NCI-H1092 treated with DMSO at 0.1 percent for 48 hours (cell line): ENCODE results near the gene TTC33.
"Not testable (repeated sequence)": the region's sequence is repeated elsewhere in the genome, so short reads cannot be mapped to it uniquely, and the experiment has no call there.

Source experiments
- DNase-seq: peaks from one replicate; lab custom pipeline; 2025; lab: John Stamatoyannopoulos, UW

The TTC33 gene

GRCh38 chr5:40679148-40679912 lies 76.4 kb downstream of the TTC33 start:
- no peak for DNase-seq

GRCh38 chr5:40678460-40679147 lies 77.2 kb downstream of the TTC33 start:
- DNase-seq, result no peak

GRCh38 chr5:40678026-40678425 lies 77.7 kb downstream of the TTC33 start:
- DNase-seq, result no peak

- no peak for DNase-seq
These were observed 78.3 kb downstream of the TTC33 start for GRCh38 chr5:40677456-40677855.

GRCh38 chr5:40676613-40677343 lies 79.0 kb downstream of the TTC33 start:
- DNase-seq, result no peak

- DNase-seq, result no peak
These were observed 80.2 kb downstream of the TTC33 start for GRCh38 chr5:40675396-40676133.

- DNase-seq, result no peak
These were observed 81.0 kb downstream of the TTC33 start for GRCh38 chr5:40674661-40675235.

- no peak for DNase-seq
These were observed 83.3 kb downstream of the TTC33 start for GRCh38 chr5:40672425-40672824.

GRCh38 chr5:40669606-40670390 lies 86.0 kb downstream of the TTC33 start:
- no peak for DNase-seq

GRCh38 chr5:40667161-40667663 lies 88.5 kb downstream of the TTC33 start:
- DNase-seq, result no peak

- DNase-seq, result no peak
These were observed 89.1 kb downstream of the TTC33 start for GRCh38 chr5:40666657-40667056.

- no peak for DNase-seq
These were observed 90.0 kb downstream of the TTC33 start for GRCh38 chr5:40665635-40666298.

- no peak for DNase-seq
These were observed 95.0 kb downstream of the TTC33 start for GRCh38 chr5:40660751-40661150.

- no peak for DNase-seq
These were observed 99.0 kb downstream of the TTC33 start for GRCh38 chr5:40656766-40657165.

GRCh38 chr5:40656091-40656490 lies 99.7 kb downstream of the TTC33 start:
- DNase-seq, result not testable (repeated sequence)

GRCh38 chr5:40655138-40655537 lies 100.6 kb downstream of the TTC33 start:
- no peak for DNase-seq

GRCh38 chr5:40654377-40654991 lies 101.3 kb downstream of the TTC33 start:
- DNase-seq, result no peak

GRCh38 chr5:40653221-40654022 lies 102.3 kb downstream of the TTC33 start:
- no peak for DNase-seq
